Bronchial epithelial cell (primary cell): Measurements from ENCODE around the gene JCHAIN. TPM values are rescaled to one million over a fixed set of nuclear protein-coding genes. Genes with fewer than 3 reads are reported as not detected.

Source experiments
- DNase-seq: peaks from one replicate; pipeline ENCODE4 v3.0.0-alpha.2; 2010; ENCODE audit warnings: low read depth
- FAIRE-seq: peaks from 2 replicates; lab custom pipeline; 2011; peaks lifted over from hg19 to GRCh38; lab: Jason Lieb, UNC
- H3K27me3 ChIP-seq: 2 replicates; pipeline ENCODE4 v1.5.1; 2011; ENCODE audit warnings: low read length; ENCODE audit not compliant: control insufficient read depth, insufficient read depth
- H3K36me3 ChIP-seq: 2 replicates; pipeline ENCODE4 v1.5.1; 2011; ENCODE audit warnings: low read length; ENCODE audit not compliant: control insufficient read depth, insufficient read depth
- H3K4me3 ChIP-seq: 2 replicates; pipeline ENCODE4 v1.5.1; 2011; ENCODE audit warnings: mild to moderate bottlenecking, low read depth, low read length, control low read depth
- CTCF ChIP-seq: IDR thresholded peaks from 2 replicates; pipeline ENCODE4 v1.5.1; 2011; ENCODE audit warnings: mild to moderate bottlenecking, moderate library complexity, low read length, control low read depth, inconsistent platforms; ENCODE audit not compliant: insufficient read depth, severe bottlenecking
- total RNA-seq: library from RNA; depleted of rRNA; stranded (reverse); fragments of >200 nt; gene quantifications from 2 replicates; pipeline ENCODE4 v1.2.1, GENCODE V29; 2014

JCHAIN gene
- total RNA-seq, 1 donor from 2014 or later = not detected

DNA sequence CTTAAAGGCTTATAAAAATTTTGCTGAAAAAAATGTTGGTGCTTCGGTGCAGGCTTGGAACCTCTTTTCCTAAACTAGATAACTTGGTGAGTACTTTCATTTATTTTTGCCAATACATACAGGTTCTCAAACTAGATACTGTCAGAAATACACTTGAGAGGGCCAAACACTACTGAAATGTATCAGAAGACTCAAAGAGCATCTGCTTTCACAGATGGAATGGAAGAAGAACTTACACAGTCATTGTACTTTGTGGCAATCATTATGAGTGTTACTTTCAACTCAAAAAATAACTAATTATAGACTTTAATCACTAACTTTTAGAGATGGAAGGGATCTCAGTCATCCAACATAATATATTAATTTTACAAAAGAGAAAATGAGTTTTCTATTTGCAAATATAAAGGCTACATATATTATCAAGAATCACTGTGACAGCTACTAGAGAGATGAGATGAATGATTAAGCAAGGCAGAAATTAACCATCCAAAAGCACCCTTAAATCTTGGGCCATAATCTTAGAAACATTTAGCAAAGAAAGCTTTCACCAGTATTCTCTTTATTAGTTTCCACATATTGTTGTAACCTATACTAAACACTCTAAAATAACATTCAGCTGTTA lies 36.7 kb downstream of the JCHAIN start:
- no peak overlapping the region for H3K4me3 ChIP-seq
- FAIRE-seq (no peak), DNase-seq (no peak)
- no peak for TF ChIP-seq CTCF
- no peaks in the 10 kb centered on the region for H3K27me3 ChIP-seq
- H3K36me3 ChIP-seq = no peaks in the 10 kb centered on the region

GRCh38 chr4:70628444-70628843 lies 37.9 kb downstream of the JCHAIN start, which contains the start of gene ENAM:
TSS of gene ENAM (plus strand) at chr4:70628744. CDS start at chr4:70629501, 757 bp downstream.
- no peak for FAIRE-seq
- TF ChIP-seq CTCF = no peak
- no peaks in the 10 kb centered on the region for H3K27me3 ChIP-seq

GRCh38 chr4:70627620-70628019 lies 38.7 kb downstream of the JCHAIN start:
- peak; percentile 22 for DNase-seq
- TF ChIP-seq CTCF = no peak
- Histone ChIP-seq H3K36me3 (no peaks in the 10 kb centered on the region), H3K4me3 (no peak overlapping the region), H3K27me3 (no peaks in the 10 kb centered on the region)
- FAIRE-seq = no peak

More at GRCh38 chr4:70628444-70628843, 37.9 kb downstream of the JCHAIN start, which contains the start of gene ENAM:
- no peak for DNase-seq
- no peaks in the 10 kb centered on the region for H3K36me3 ChIP-seq
- H3K4me3 ChIP-seq = no peak within 1 kb of the TSS

- TF ChIP-seq CTCF = no peak
Observed at GRCh38 chr4:70624226-70624793, 42.0 kb downstream of the JCHAIN start.

DNA sequence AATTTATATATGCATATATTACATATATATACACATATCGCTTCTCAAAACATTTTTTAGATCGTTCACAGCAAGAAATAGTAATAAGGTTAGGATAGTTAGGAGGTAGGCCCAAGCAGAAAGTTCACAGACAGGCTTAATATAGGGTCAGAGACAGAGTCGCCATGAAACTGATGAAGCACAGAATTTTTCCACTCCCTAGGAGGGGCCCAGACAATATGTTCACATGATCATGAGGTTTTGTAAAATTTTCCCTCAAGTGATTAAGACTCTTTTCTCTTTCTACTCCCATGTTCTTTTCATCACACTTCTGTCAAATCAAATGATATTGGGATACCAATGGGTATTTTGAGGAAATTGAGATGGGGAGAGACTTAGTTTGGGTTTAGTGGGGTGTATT lies 43.0 kb downstream of the JCHAIN start:
- H3K27me3 ChIP-seq = no peaks in the 10 kb centered on the region
- no peak overlapping the region for H3K4me3 ChIP-seq
- TF ChIP-seq CTCF = no peak
- no peak for DNase-seq
- H3K36me3 ChIP-seq = no peaks in the 10 kb centered on the region
- no peak for FAIRE-seq

More at GRCh38 chr4:70624226-70624793, 42.0 kb downstream of the JCHAIN start:
- Histone ChIP-seq H3K4me3 (no peak overlapping the region), H3K36me3 (no peaks in the 10 kb centered on the region), H3K27me3 (no peaks in the 10 kb centered on the region)
- FAIRE-seq (no peak), DNase-seq (no peak)

- no peak for TF ChIP-seq CTCF
- FAIRE-seq = no peak
- Histone ChIP-seq H3K36me3 (no peaks in the 10 kb centered on the region), H3K27me3 (no peaks in the 10 kb centered on the region), H3K4me3 (no peak overlapping the region)
- DNase-seq = no peak
Observed at GRCh38 chr4:70619778-70620177, 46.5 kb downstream of the JCHAIN start.
